Measurements from ENCODE around the gene SMURF1. TPM values are rescaled to one million over a fixed set of nuclear protein-coding genes. Genes with fewer than 3 reads are reported as not detected.

The SMURF1 gene
- total and polyA plus RNA-seq, 2 experiments from 2014 or later: 12.4 to 21.7 TPM

- no peak overlapping the region for H3K27ac ChIP-seq
Measured at GRCh38 chr7:99120501-99120900, 23.4 kb downstream of the SMURF1 start.

GRCh38 chr7:99118077-99118476 lies 25.8 kb downstream of the SMURF1 start:
- no peak overlapping the region for H3K4me2 ChIP-seq
- no peaks in the 10 kb centered on the region for H3K4me1 ChIP-seq (ENCODE audit: insufficient read depth)
- H3K27ac ChIP-seq: no peak overlapping the region
- no peaks in the 10 kb centered on the region for H3K9me2 ChIP-seq (replicated peaks; ENCODE audit: insufficient read depth)
- TF ChIP-seq CTCF (IDR thresholded peaks at IDR 0.05; ENCODE audit: poor library complexity) (no peak), EZH2phosphoT487 (IDR thresholded peaks at IDR 0.05; ENCODE audit: low read depth, severe bottlenecking, unreplicated experiment) (no peak), EZH2 (IDR thresholded peaks at IDR 0.05; ENCODE audit: borderline replicate concordance) (no peak)
- WGBS (ENCODE audit: low lambda C conversion rate, missing lambda C conversion rate): 96% methylated on average over 2 of the region's 2 CpGs
- no peaks in the 10 kb centered on the region for H3K9me3 ChIP-seq (ENCODE audit: low read depth)
- DNase-seq (ENCODE audit: low spot score): no peak
- H4K20me1 ChIP-seq (ENCODE audit: insufficient read depth, poor library complexity, severe bottlenecking): peaks cover 7% of the 10 kb centered on the region
- H3K4me3 ChIP-seq: no peak overlapping the region
- H3K79me2 ChIP-seq: peaks cover 100% of the 10 kb centered on the region
- H2AFZ ChIP-seq: no peak overlapping the region
- no peaks in the 10 kb centered on the region for H3K27me3 ChIP-seq
- H3K36me3 ChIP-seq (replicated peaks; ENCODE audit: insufficient read depth, low read depth): no peaks in the 10 kb centered on the region

More at GRCh38 chr7:99120501-99120900, 23.4 kb downstream of the SMURF1 start:
- no peak for DNase-seq (ENCODE audit: low spot score)
- no peaks in the 10 kb centered on the region for H3K27me3 ChIP-seq
- peaks cover 17% of the 10 kb centered on the region for H4K20me1 ChIP-seq (ENCODE audit: insufficient read depth, poor library complexity, severe bottlenecking)
- no peaks in the 10 kb centered on the region for H3K9me3 ChIP-seq (ENCODE audit: low read depth)
- no peaks in the 10 kb centered on the region for H3K9me2 ChIP-seq (replicated peaks; ENCODE audit: insufficient read depth)
- no peak overlapping the region for H3K4me3 ChIP-seq
- no peak overlapping the region for H2AFZ ChIP-seq
- no peak for TF ChIP-seq EZH2phosphoT487 (IDR thresholded peaks at IDR 0.05; ENCODE audit: low read depth, severe bottlenecking, unreplicated experiment)
- no peak for TF ChIP-seq CTCF (IDR thresholded peaks at IDR 0.05; ENCODE audit: poor library complexity)
- TF ChIP-seq EZH2 (IDR thresholded peaks at IDR 0.05; ENCODE audit: borderline replicate concordance): no peak
- H3K4me2 ChIP-seq: no peak overlapping the region
- H3K79me2 ChIP-seq: peaks cover 100% of the 10 kb centered on the region
- peaks cover 13% of the 10 kb centered on the region for H3K4me1 ChIP-seq (ENCODE audit: insufficient read depth)
- H3K36me3 ChIP-seq (replicated peaks; ENCODE audit: insufficient read depth, low read depth): no peaks in the 10 kb centered on the region
- 86% methylated on average over 2 of the region's 2 CpGs for WGBS (ENCODE audit: low lambda C conversion rate, missing lambda C conversion rate)

- H3K4me3 ChIP-seq: no peak overlapping the region
- H2AFZ ChIP-seq: no peak overlapping the region
- no peaks in the 10 kb centered on the region for H3K36me3 ChIP-seq (replicated peaks; ENCODE audit: insufficient read depth, low read depth)
- no peaks in the 10 kb centered on the region for H3K9me3 ChIP-seq (ENCODE audit: low read depth)
- no peaks in the 10 kb centered on the region for H3K9me2 ChIP-seq (replicated peaks; ENCODE audit: insufficient read depth)
- peaks cover 100% of the 10 kb centered on the region for H3K79me2 ChIP-seq
- no peak for TF ChIP-seq EZH2 (IDR thresholded peaks at IDR 0.05; ENCODE audit: borderline replicate concordance)
- TF ChIP-seq CTCF (IDR thresholded peaks at IDR 0.05; ENCODE audit: poor library complexity): no peak
- whole genome bisulfite sequencing (ENCODE audit: low lambda C conversion rate, missing lambda C conversion rate): 100% methylated on average over 1 of the region's 1 CpG
- no peak overlapping the region for H3K27ac ChIP-seq
- DNase-seq (ENCODE audit: low spot score): no peak
- H3K27me3 ChIP-seq: no peaks in the 10 kb centered on the region
- no peak overlapping the region for H3K4me2 ChIP-seq
- peaks cover 6% of the 10 kb centered on the region for H4K20me1 ChIP-seq (ENCODE audit: insufficient read depth, poor library complexity, severe bottlenecking)
- H3K4me1 ChIP-seq (ENCODE audit: insufficient read depth): peaks cover 9% of the 10 kb centered on the region
Measured at GRCh38 chr7:99116144-99116543, 27.8 kb downstream of the SMURF1 start.

GRCh38 chr7:99115379-99115778 lies 28.5 kb downstream of the SMURF1 start:
- H3K4me1 ChIP-seq (ENCODE audit: insufficient read depth): peaks cover 10% of the 10 kb centered on the region

More at GRCh38 chr7:99115379-99115778, 28.5 kb downstream of the SMURF1 start:
- Histone ChIP-seq H3K4me2 (no peak overlapping the region), H3K27ac (no peak overlapping the region), H3K4me3 (no peak overlapping the region), H2AFZ (no peak overlapping the region), H3K9me3 (ENCODE audit: low read depth) (no peaks in the 10 kb centered on the region), H3K9me2 (replicated peaks; ENCODE audit: insufficient read depth) (no peaks in the 10 kb centered on the region), H3K36me3 (replicated peaks; ENCODE audit: insufficient read depth, low read depth) (no peaks in the 10 kb centered on the region), H3K79me2 (peaks cover 100% of the 10 kb centered on the region), H3K27me3 (no peaks in the 10 kb centered on the region), H4K20me1 (ENCODE audit: insufficient read depth, poor library complexity, severe bottlenecking) (peaks cover 6% of the 10 kb centered on the region)
- TF ChIP-seq CTCF (IDR thresholded peaks at IDR 0.05; ENCODE audit: poor library complexity) (no peak), EZH2 (IDR thresholded peaks at IDR 0.05; ENCODE audit: borderline replicate concordance) (no peak), EZH2phosphoT487 (IDR thresholded peaks at IDR 0.05; ENCODE audit: low read depth, severe bottlenecking, unreplicated experiment) (no peak)
- DNase-seq (ENCODE audit: low spot score): no peak
- WGBS (ENCODE audit: low lambda C conversion rate, missing lambda C conversion rate): 94% methylated on average over 1 of the region's 1 CpG

Data from hepatocyte (in vitro differentiated cells).